ENCODE results near the gene TADA1.

The TADA1 gene

DNA sequence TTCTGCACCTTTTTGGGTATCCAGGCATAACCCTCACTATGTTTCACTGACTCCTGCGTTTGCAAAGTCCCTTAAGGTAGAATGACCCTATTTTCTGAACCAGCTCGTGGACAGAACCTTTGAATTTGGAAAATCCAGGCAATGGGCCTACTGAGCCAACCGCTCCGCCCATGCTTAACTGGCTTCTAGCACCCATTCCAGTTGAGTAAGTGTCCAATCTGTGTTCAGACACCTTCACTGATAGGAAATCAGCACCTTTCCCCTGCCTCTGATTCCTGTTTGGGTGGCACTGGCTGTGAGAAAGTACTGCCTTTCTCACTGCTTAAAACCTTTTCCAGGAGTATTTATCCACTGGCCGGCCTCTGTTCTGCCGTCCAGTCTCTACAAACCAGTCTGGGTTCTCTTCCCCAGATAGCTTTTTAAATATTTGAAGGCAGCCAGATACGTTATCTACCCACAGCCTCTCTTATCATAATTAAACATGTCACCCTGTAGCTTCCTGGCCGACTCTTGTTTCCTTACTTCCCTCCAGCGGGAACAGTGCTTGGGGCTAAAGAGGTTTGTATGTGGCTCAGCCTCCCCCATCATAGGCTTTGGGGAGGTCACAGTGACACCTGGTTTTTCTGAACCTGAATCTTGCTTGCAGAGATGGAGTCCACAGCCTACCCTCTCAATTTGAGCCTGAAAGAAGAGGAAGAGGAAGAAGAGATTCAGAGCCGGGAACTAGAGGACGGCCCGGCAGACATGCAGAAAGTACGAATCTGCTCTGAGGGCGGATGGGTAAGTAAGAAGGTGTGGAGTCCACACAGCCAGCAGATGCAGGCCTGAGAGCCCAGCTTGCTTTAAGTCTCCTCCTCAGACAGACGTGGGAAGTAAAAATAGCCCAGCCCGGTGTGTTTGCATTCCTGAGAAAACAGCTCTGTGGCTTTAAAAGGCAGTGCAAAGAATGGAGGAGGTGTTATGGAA lies 35.5 kb downstream of the TADA1 start:
- DNase-seq (no peak), ATAC-seq (ENCODE audit: insufficient read depth, low read depth) (no peak)
- Histone ChIP-seq H3K4me1 (ENCODE audit: insufficient read depth, low read length) (peaks cover 49% of the 10 kb centered on the region), H3K4me3 (ENCODE audit: low read depth in 1 of 2, low read length in 2 of 2) (peak overlapping the region; percentile 78 to 88; a peak in 3 of 4 replicates), H3K4me2 (ENCODE audit: insufficient read depth, low read length) (peak overlapping the region; percentile 89), H3K27ac (ENCODE audit: low read length) (peak overlapping the region; percentile 68), H3K9me3 (ENCODE audit: insufficient read depth, low read length, severe bottlenecking) (no peaks in the 10 kb centered on the region), H3K27me3 (ENCODE audit: insufficient read depth, low read length, poor library complexity) (no peaks in the 10 kb centered on the region), H4K20me1 (ENCODE audit: insufficient read depth, low read length) (peaks cover 23% of the 10 kb centered on the region; the same call in 1 of the 2 replicates), H2AFZ (ENCODE audit: low read depth, low read length) (peak overlapping the region; percentile 69), H3K79me2 (ENCODE audit: insufficient read depth, low read length) (peaks cover 60% of the 10 kb centered on the region), H3K36me3 (ENCODE audit: insufficient read depth, low read length) (peaks cover 54% of the 10 kb centered on the region), H3K9ac (ENCODE audit: low read depth, low read length) (peak overlapping the region; percentile 77)
- TF ChIP-seq EZH2 (IDR thresholded peaks at IDR 0.05; ENCODE audit: borderline replicate concordance, low read depth, low read length, severe bottlenecking), result no peak
- TF ChIP-seq, protein P1, sequence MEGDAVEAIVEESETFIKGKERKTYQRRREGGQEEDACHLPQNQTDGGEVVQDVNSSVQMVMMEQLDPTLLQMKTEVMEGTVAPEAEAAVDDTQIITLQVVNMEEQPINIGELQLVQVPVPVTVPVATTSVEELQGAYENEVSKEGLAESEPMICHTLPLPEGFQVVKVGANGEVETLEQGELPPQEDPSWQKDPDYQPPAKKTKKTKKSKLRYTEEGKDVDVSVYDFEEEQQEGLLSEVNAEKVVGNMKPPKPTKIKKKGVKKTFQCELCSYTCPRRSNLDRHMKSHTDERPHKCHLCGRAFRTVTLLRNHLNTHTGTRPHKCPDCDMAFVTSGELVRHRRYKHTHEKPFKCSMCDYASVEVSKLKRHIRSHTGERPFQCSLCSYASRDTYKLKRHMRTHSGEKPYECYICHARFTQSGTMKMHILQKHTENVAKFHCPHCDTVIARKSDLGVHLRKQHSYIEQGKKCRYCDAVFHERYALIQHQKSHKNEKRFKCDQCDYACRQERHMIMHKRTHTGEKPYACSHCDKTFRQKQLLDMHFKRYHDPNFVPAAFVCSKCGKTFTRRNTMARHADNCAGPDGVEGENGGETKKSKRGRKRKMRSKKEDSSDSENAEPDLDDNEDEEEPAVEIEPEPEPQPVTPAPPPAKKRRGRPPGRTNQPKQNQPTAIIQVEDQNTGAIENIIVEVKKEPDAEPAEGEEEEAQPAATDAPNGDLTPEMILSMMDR (IDR thresholded peaks at IDR 0.05; ENCODE audit: borderline replicate concordance, extremely low read depth, low read length, poor library complexity, severe bottlenecking), result no peak

GRCh38 chr1:166839600-166840308 lies 36.3 kb downstream of the TADA1 start:
- H3K9me3 ChIP-seq (ENCODE audit: insufficient read depth, low read length, severe bottlenecking), result no peaks in the 10 kb centered on the region
- ATAC-seq (ENCODE audit: insufficient read depth, low read depth) (peak; percentile 42), DNase-seq (peak; percentile 70)
- peaks cover 45% of the 10 kb centered on the region for H3K36me3 ChIP-seq (ENCODE audit: insufficient read depth, low read length)
- peaks cover 16% of the 10 kb centered on the region; the same call in 1 of the 2 replicates for H4K20me1 ChIP-seq (ENCODE audit: insufficient read depth, low read length)
- H3K79me2 ChIP-seq (ENCODE audit: insufficient read depth, low read length), result peaks cover 54% of the 10 kb centered on the region
- TF ChIP-seq, protein P1 (IDR thresholded peaks at IDR 0.05; ENCODE audit: borderline replicate concordance, extremely low read depth, low read length, poor library complexity, severe bottlenecking), result peak; percentile 17
- no peak for TF ChIP-seq EZH2 (IDR thresholded peaks at IDR 0.05; ENCODE audit: borderline replicate concordance, low read depth, low read length, severe bottlenecking)
- peak overlapping the region; percentile 99 for H2AFZ ChIP-seq (ENCODE audit: low read depth, low read length)
- peaks cover 49% of the 10 kb centered on the region for H3K4me1 ChIP-seq (ENCODE audit: insufficient read depth, low read length)
- H3K9ac ChIP-seq (ENCODE audit: low read depth, low read length), result peak overlapping the region; percentile 77
- peaks cover 5% of the 10 kb centered on the region for H3K27me3 ChIP-seq (ENCODE audit: insufficient read depth, low read length, poor library complexity)
- peak overlapping the region; percentile 78 to 88; a peak in 3 of 4 replicates for H3K4me3 ChIP-seq (ENCODE audit: low read depth in 1 of 2, low read length in 2 of 2)
- H3K27ac ChIP-seq (ENCODE audit: low read length), result peak overlapping the region; percentile 96
- peak overlapping the region; percentile 89 for H3K4me2 ChIP-seq (ENCODE audit: insufficient read depth, low read length)

- peak within 1 kb of the TSS; percentile 77 for H3K9ac ChIP-seq (ENCODE audit: low read depth, low read length)
- peaks cover 14% of the 10 kb centered on the region; the same call in 1 of the 2 replicates for H4K20me1 ChIP-seq (ENCODE audit: insufficient read depth, low read length)
- ATAC-seq (ENCODE audit: insufficient read depth, low read depth) (peak; percentile 95), DNase-seq (peak; percentile 89)
- peak within 1 kb of the TSS; percentile 96 for H3K27ac ChIP-seq (ENCODE audit: low read length)
- H3K79me2 ChIP-seq (ENCODE audit: insufficient read depth, low read length), result peaks cover 48% of the 10 kb centered on the region
- H3K36me3 ChIP-seq (ENCODE audit: insufficient read depth, low read length), result peaks cover 38% of the 10 kb centered on the region
- peaks cover 5% of the 10 kb centered on the region for H3K27me3 ChIP-seq (ENCODE audit: insufficient read depth, low read length, poor library complexity)
- H2AFZ ChIP-seq (ENCODE audit: low read depth, low read length), result peak within 1 kb of the TSS; percentile 99
- TF ChIP-seq, protein P1 (IDR thresholded peaks at IDR 0.05; ENCODE audit: borderline replicate concordance, extremely low read depth, low read length, poor library complexity, severe bottlenecking), result peak; percentile 6
- no peak for TF ChIP-seq EZH2 (IDR thresholded peaks at IDR 0.05; ENCODE audit: borderline replicate concordance, low read depth, low read length, severe bottlenecking)
- peaks cover 49% of the 10 kb centered on the region for H3K4me1 ChIP-seq (ENCODE audit: insufficient read depth, low read length)
- H3K4me2 ChIP-seq (ENCODE audit: insufficient read depth, low read length), result peak within 1 kb of the TSS; percentile 89
- H3K9me3 ChIP-seq (ENCODE audit: insufficient read depth, low read length, severe bottlenecking), result no peaks in the 10 kb centered on the region
- peak within 1 kb of the TSS; percentile 78 to 88 for H3K4me3 ChIP-seq (ENCODE audit: low read depth in 1 of 2, low read length in 2 of 2)
Observed at GRCh38 chr1:166838766-166839599, 37.1 kb downstream of the TADA1 start, which contains the start of gene POGK. Gene POGK, plus strand, starts transcription at chr1:166839475. Its CDS starts 1,482 bp downstream, at chr1:166840957.
